ENCODE data around the gene NCR3LG1. TPM values are rescaled to one million over a fixed set of nuclear protein-coding genes. Genes with fewer than 3 reads are reported as not detected.

The NCR3LG1 gene
- total RNA-seq, 1 donor from 2014 or later = 0.39 TPM

DNA sequence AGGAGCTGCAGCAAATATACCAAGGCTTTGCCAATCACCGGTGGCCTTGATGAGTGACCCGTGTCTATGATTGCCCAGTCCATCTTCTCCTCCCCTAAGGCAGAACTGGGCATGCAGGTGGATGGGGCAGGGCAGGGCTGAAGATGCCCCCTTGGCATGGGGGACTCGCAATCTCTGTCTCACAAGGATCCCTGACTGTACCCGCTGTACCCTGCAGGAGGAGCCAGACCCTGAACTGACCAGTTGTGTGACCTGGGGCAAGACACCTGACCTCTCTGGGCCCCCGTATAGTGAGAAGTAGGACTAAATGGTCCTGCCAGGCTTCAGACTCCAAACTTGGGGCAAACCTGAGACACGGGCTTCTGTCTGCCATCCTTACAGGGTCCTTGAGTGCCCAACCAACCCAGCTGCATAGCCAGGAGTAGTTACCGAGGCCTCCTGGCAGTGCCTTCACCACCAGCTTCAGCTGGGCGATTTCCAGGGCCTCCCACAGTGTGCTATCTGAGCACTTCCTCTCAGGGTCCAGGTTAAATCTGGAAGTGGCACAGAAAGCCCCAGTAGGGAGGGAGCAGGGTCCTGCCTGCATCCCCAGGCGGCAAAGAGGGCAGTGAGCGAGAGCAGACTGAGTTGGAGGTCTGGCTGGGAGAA is 43.3 kb downstream of the NCR3LG1 start:
- H3K36me3 Mint-ChIP-seq = no peaks in the 10 kb centered on the region
- peaks cover 5% of the 10 kb centered on the region for H3K4me1 Mint-ChIP-seq
- Histone ChIP-seq H4K20me1 (ENCODE audit: low read depth) (no peaks in the 10 kb centered on the region), H2AFZ (replicated peaks) (no peak overlapping the region), H3K4me3 (no peak overlapping the region), H3F3A (ENCODE audit: low read depth) (peaks cover 4% of the 10 kb centered on the region), H3K4me2 (no peak overlapping the region), H3K27ac (no peak overlapping the region), H3K4me1 (peaks cover 2% of the 10 kb centered on the region), H3K79me2 (ENCODE audit: low read depth) (no peaks in the 10 kb centered on the region), H3K9ac (no peak overlapping the region), H3K27me3 (no peaks in the 10 kb centered on the region), H3K9me3 (ENCODE audit: low read depth) (no peaks in the 10 kb centered on the region), H3K36me3 (no peaks in the 10 kb centered on the region)
- TF ChIP-seq EZH2 (IDR thresholded peaks at IDR 0.05) = no peak
- TF ChIP-seq, protein P1, sequence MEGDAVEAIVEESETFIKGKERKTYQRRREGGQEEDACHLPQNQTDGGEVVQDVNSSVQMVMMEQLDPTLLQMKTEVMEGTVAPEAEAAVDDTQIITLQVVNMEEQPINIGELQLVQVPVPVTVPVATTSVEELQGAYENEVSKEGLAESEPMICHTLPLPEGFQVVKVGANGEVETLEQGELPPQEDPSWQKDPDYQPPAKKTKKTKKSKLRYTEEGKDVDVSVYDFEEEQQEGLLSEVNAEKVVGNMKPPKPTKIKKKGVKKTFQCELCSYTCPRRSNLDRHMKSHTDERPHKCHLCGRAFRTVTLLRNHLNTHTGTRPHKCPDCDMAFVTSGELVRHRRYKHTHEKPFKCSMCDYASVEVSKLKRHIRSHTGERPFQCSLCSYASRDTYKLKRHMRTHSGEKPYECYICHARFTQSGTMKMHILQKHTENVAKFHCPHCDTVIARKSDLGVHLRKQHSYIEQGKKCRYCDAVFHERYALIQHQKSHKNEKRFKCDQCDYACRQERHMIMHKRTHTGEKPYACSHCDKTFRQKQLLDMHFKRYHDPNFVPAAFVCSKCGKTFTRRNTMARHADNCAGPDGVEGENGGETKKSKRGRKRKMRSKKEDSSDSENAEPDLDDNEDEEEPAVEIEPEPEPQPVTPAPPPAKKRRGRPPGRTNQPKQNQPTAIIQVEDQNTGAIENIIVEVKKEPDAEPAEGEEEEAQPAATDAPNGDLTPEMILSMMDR (IDR thresholded peaks at IDR 0.05) = peak; percentile 7
- no peaks in the 10 kb centered on the region for H3K9me3 Mint-ChIP-seq
- peaks cover 11% of the 10 kb centered on the region for H3K27me3 Mint-ChIP-seq (ENCODE audit: insufficient read depth, low read depth)
- H3K4me3 Mint-ChIP-seq = no peak overlapping the region
- DNase-seq (ENCODE audit: low spot score) = no peak
- H3K27ac Mint-ChIP-seq = no peak overlapping the region

DNA sequence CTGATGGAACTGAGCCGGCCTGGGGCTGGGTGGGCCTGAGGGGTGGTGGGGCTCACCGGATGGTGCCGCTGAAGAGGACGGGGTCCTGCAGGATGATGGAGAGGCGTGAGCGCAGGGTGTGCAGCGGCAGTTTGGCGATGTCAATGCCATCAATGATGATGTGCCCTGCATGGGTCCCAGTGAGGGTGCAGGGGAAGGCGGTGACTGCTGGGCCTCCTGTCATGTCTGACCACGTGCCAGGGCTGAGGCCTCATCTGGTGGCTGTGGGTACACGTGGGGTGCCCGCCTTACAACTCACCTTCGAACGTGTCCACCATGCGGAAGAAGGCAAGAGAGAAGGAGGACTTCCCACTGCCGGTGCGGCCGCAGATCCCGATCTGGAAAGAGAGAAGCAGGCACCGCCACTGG is 44.0 kb downstream of the NCR3LG1 start:
- H3K27ac Mint-ChIP-seq = no peak overlapping the region
- H3K27me3 Mint-ChIP-seq (ENCODE audit: insufficient read depth, low read depth) = peaks cover 7% of the 10 kb centered on the region
- H3K79me2 ChIP-seq (ENCODE audit: low read depth) = no peaks in the 10 kb centered on the region
- H2AFZ ChIP-seq (replicated peaks) = no peak overlapping the region
- H3K9me3 ChIP-seq (ENCODE audit: low read depth) = no peaks in the 10 kb centered on the region
- H3K4me2 ChIP-seq = no peak overlapping the region
- H3K27ac ChIP-seq = no peak overlapping the region
- no peaks in the 10 kb centered on the region for H3F3A ChIP-seq (ENCODE audit: low read depth)
- H3K4me1 Mint-ChIP-seq = no peaks in the 10 kb centered on the region
- no peak for TF ChIP-seq EZH2 (IDR thresholded peaks at IDR 0.05)
- no peak for TF ChIP-seq EZH2phosphoT487 (IDR thresholded peaks at IDR 0.05)
- TF ChIP-seq, protein P1 (IDR thresholded peaks at IDR 0.05) = no peak
- no peak overlapping the region for H3K9ac ChIP-seq
- H3K4me3 Mint-ChIP-seq = no peak overlapping the region
- no peaks in the 10 kb centered on the region for H3K4me1 ChIP-seq
- H3K36me3 Mint-ChIP-seq = no peaks in the 10 kb centered on the region
- H3K4me3 ChIP-seq = no peak overlapping the region
- H3K36me3 ChIP-seq = no peaks in the 10 kb centered on the region
- H3K9me3 Mint-ChIP-seq = no peaks in the 10 kb centered on the region
- no peaks in the 10 kb centered on the region for H3K27me3 ChIP-seq
- no peak for DNase-seq (ENCODE audit: low spot score)
- H4K20me1 ChIP-seq (ENCODE audit: low read depth) = no peaks in the 10 kb centered on the region

DNA sequence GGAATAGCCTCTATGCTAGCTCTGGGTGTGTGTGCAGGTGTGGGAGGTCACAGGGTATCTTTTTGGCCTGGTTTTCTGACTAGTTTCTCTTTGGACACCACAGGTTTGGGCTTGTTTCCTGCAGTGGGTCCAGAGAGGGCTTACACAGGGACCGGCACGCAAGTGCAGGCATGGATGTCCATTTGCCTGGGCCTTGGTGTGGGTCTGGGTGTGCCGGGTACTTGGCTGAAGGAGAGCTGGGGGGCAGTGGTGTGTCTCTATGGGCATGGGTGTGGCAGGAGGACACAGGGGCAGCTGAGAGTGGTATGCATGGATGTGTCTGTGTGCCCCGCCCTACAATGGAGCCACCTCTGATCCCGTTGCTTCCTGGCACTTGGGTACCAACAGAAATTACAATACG is 44.4 kb downstream of the NCR3LG1 start:
- Histone ChIP-seq H2AFZ (replicated peaks) (no peak overlapping the region), H3K4me1 (no peaks in the 10 kb centered on the region), H3K36me3 (no peaks in the 10 kb centered on the region), H3K79me2 (ENCODE audit: low read depth) (no peaks in the 10 kb centered on the region), H3K4me3 (no peak overlapping the region), H3K27ac (no peak overlapping the region), H3K9ac (no peak overlapping the region), H3K27me3 (no peaks in the 10 kb centered on the region), H4K20me1 (ENCODE audit: low read depth) (no peaks in the 10 kb centered on the region), H3K9me3 (ENCODE audit: low read depth) (no peaks in the 10 kb centered on the region), H3F3A (ENCODE audit: low read depth) (no peaks in the 10 kb centered on the region), H3K4me2 (no peak overlapping the region)
- no peaks in the 10 kb centered on the region for H3K9me3 Mint-ChIP-seq
- TF ChIP-seq, protein P1 (IDR thresholded peaks at IDR 0.05) = no peak
- TF ChIP-seq EZH2phosphoT487 (IDR thresholded peaks at IDR 0.05) = no peak
- TF ChIP-seq EZH2 (IDR thresholded peaks at IDR 0.05) = no peak
- H3K27me3 Mint-ChIP-seq (ENCODE audit: insufficient read depth, low read depth) = peaks cover 7% of the 10 kb centered on the region
- no peaks in the 10 kb centered on the region for H3K36me3 Mint-ChIP-seq
- H3K4me3 Mint-ChIP-seq = no peak overlapping the region
- no peak for DNase-seq (ENCODE audit: low spot score)
- no peaks in the 10 kb centered on the region for H3K4me1 Mint-ChIP-seq
- H3K27ac Mint-ChIP-seq = no peak overlapping the region

All from neural progenitor cell (in vitro differentiated cells).